COR-L47 (cell line): ENCODE measurements around the gene MAGEA11.
A peak's percentile ranks its signal among the peaks of the same experiment; 100 is the strongest.
"Not testable (repeated sequence)": the region's sequence is repeated elsewhere in the genome, so short reads cannot be mapped to it uniquely, and the experiment has no call there.

Source experiments
- DNase-seq: peaks from one replicate; lab custom pipeline; 2025; lab: John Stamatoyannopoulos, UW

MAGEA11 gene, protein sequence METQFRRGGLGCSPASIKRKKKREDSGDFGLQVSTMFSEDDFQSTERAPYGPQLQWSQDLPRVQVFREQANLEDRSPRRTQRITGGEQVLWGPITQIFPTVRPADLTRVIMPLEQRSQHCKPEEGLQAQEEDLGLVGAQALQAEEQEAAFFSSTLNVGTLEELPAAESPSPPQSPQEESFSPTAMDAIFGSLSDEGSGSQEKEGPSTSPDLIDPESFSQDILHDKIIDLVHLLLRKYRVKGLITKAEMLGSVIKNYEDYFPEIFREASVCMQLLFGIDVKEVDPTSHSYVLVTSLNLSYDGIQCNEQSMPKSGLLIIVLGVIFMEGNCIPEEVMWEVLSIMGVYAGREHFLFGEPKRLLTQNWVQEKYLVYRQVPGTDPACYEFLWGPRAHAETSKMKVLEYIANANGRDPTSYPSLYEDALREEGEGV

DNA sequence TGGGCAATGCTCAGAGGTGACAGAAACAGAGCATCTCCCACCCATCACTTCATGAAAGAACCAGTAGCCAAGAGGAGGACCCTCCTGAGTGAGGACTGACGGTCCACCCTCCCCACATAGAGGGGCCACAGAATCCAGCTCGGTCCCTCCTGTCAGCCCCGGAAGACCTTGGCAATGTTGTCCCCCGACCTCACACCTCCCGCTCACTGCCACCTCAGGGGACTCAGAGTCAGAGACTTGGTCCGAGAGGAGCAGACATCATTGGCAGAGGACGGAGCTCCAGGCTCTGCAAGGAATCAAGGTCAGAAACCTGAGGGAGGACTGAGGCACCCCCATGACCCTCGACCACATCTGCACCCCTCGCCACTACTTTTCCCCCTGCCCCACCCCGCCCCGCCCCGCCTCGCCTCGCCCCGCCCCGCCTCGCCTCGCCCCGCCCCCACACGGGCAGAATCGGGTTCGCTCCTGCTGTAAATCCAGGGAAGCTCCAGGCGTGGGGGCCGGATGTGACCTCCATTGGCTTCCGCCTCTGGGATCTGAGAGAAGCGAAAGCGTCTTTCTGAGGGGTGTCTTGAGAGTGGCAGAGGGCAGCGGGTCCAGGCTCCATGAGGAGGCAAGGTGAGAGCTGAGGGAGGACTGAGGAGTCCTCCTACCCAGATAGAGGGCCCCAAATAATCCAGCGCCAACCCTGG is at the start of gene MAGEA11:
TSS of gene MAGEA11 (plus strand) at position 516 of the 692 bp plus-strand sequence. CDS start 1,100 bp downstream, outside the sequence.
- DNase-seq, result peak; percentile 51

DNA sequence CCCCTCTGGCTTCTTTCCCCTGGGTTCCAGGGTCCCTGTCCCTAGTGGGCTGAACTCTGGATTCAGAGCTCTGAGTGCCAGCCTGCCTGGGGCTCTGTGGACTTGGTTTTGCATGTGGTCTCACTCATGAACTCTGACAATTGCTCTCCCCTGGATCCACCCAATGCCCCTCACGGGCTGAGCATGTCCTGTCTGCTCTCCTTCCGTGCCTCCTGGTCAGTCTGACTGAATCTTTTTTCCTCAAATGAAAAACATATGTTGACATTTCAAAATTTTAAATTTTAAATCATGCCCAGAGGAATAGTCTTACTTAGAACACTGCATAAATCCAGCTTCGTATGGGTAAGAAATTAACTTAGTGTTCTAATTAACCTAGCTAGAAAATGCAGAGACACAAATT is 36.8 kb upstream of the MAGEA11 start:
- DNase-seq, result not testable (repeated sequence)

DNA sequence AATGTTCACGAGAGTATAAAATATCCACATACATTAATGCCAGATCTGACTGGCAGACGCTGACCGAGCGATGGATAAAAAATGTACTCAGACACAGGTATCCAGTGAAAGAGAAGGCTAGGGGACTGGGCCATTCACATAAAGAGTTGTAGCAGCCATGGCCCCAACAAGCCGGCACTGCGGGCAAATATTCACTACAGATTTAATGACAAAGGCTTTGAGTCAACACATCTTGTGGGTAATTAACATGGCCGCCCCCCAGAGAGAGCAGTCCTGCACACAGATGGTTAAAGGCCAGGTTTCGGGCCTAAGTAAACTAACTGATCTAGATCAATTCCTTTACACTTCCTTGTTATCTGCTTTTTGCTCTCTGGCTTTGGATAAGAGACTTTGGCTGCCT is 36.3 kb upstream of the MAGEA11 start:
- not testable (repeated sequence) for DNase-seq

DNA sequence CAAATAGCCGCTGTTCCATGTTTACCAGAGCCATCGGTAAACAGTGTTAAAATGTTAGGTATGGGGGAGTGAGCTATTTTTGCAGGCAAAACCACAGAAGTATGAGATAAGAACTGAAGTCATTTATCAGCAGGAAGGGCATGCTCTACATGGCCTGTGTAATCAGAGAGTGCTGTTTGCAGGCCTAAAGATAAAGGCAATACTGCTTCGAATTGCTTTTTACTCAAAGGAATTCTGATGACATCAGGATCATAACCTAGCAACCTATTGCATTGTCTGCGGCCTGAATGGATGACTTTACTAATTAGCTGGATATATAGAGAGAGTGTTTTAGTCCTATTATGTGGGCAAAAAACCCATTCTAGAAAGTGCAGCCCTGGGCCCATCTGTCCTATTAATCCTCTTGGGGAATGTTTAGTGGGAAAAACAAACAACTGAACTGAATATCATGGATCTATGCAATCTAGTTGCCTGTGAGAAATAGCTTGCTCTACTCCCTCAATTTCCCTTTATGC is 32.6 kb upstream of the MAGEA11 start:
- not testable (repeated sequence) for DNase-seq

DNA sequence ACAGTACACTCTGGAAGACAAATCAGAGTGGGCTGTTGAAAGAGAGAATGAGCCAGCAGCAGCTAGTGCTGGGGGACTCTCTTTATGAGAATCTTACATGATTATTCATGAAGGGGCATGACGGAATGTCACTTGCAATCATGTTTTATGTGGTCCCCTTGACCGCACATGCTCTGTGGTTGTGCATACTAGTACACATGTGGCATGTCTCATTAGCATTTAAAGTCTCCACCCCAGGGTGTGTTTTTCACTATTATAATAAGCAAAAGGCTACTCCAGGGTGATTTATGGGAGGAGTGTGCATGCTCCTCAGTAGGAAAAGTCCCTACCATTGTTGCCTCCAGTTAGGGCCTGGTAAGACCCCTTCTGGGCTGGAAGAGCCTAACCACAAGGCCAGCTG is 30.7 kb upstream of the MAGEA11 start:
- no peak for DNase-seq

DNA sequence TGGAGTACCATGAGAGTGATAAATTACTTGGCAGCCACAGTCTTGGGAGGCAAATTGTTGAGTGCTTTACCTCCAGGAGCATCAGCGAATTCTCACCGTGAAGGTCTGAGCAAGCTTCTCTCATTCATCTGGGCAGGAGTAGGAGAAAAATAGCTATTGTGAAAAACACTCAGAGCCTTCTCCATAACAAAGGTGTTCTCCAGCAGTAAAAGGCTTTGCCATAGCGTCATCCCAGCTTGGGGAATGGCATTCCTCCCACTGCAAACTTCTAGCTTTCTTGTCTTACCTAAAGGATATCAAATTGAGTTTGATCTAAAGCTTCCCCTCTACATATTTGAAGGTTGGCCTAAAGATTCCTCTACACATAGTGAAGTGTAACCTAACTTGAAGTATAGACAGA is 29.8 kb upstream of the MAGEA11 start:
- no peak for DNase-seq

DNA sequence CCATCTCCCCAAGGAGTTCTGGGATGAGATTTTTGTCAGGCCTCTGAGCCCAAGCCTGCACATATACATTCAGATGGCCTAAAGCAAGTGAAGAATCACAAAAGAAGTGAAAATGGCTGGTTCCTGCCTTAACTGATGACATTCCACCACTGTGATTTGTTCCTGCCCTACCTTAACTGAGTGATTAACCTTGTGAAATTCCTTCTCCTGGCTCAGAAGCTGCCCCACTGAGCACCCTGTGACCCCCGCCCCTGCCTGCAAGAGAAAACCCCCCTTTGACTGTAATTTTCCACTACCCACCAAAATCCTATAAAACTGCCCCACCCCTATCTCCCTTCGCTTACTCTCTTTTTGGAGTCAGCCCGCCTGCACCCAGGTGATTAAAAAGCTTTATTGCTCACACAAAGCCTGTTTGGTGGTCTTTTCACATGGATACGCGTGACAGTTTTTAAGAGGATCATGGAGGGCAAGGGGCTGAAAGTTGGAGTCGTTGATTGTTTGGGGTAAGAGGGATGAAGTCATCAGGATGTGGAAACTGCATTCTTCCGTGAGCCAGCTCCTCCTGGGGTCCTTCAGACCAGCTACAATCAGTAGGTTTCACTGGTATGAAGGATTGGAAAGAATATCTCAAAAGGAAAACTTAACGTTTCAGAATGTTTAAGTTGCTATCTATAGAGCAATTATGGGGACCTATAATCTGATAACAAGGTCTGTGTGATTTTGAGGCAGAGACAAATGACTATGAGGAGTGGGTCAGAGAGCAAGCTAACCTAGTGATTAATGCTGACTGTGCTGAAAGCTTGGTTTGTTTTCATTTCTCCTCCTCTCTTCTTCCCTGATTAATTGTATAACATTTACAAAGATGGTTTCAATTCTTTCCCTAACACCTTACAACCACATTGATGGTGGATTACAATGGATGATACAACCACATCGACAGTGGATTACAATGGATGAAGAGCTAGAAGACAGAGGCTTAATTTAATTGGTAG is 28.6 kb upstream of the MAGEA11 start:
- DNase-seq, result peak; percentile 2

DNA sequence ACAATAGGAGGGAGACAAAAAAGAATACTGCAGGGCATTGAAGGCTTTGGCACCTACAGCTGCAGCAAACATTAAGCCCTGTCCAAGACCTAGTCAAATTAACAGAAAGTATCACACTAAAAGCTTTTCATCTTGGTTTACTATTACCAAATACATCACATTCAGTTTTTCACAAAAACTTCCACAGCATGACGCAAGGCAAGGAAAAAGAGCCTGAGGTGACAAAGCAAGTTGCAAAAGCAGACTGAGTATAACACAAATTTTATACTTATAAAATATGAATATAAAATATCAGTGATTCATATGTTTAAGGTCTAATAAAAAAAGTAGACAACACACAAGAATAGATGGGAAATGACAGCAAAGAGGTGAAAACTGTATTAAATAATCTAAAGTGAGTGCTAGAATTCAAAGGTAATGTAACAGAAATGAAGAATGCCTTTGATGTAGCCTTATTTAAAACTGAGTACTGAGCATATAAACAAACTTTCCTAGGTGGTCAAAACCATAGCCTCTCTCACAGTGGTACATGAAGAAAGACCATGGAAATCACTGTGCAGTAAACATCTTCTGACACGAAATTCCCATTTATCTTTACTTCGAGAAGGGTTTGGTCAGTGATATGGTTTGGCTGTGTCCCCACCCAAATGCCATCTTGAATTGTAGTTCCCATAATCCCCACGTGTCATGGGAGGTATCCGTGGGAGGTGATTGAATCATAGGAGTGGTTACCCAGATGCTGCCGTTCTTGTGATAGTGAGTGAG is 27.7 kb upstream of the MAGEA11 start:
- no peak for DNase-seq

DNA sequence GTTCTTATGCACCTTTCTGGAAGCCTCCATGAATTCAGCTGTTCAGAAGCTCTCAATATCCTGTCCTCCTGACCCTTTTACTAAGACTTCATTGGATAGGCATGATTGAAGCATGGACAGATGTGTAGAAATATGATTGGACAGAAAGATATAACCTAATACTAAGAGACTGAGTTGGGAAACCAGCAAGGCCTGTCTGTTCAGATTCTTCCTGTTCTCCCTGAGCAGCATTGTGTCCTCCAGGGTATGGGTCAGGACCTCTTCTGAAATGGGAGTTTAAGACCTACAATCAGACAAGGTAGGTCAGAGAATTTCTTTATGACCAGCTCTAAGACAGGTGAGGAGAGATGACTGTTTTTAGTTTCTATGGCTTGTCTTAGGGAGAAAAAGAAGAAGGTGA is 23.9 kb upstream of the MAGEA11 start:
- no peak for DNase-seq

DNA sequence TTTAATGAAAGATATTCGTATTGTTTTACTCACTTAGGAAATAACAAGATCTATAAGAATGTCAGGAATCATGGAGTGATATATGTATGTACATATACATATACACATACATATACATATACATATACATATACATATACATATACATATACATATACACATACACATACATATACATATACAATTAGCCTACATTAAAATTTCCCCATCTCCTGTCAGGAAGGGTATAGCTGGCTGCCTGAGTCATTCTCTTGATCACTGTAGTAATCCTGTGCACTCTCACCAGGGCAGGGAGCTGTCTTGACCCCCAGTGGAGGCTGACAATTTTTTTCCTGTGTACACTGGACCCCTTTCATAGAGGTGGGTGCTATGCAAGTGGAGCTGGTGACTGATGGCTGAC is 23.3 kb upstream of the MAGEA11 start:
- DNase-seq, result no peak

DNA sequence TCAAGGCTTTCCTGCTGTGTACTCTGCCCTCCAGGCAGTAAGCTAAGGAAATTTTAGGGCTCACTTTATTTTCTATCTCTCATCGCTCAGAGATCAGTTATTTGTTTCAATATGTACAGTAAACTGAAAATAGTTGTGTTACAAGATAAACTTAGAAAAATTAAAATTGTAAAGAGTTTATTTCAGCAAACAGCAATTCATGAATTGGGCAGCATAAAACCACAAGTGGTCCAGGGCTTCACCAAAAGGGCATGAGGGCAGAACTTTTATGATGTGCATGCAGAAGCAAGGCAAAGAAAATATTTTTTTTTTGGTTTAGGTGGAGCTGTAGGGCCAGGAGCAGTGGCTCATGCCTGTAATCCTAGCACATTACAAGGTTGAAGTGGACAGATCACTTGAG is 20.1 kb upstream of the MAGEA11 start:
- DNase-seq, result no peak

DNA sequence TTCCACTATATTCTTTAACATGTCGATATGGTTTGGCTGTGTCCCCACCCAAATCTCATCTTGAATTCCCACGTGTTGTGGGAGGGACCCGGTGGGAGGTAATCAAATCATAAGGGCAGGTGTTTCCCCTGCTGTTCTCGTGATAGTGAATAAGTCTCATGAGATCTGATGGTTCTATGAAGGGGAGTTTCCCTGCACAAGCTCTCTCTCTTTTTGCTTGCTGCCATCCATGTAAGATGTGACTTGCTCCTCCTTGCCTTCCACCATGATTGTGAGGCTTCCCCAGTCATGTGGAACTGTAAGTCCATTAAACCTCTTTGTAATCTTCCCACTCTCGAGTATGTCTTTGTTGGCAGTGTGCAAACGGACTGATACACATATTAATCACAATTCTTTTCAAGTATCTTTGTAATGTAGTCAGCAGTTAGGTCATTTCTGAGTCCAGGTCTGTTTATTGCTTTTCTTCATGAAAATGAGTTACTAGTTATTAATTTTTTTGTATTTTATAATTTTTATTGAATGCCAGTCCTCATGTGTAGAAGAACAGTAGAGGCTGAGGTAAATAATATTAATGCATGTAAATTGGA is 19.1 kb upstream of the MAGEA11 start:
- DNase-seq, result not testable (repeated sequence)

DNA sequence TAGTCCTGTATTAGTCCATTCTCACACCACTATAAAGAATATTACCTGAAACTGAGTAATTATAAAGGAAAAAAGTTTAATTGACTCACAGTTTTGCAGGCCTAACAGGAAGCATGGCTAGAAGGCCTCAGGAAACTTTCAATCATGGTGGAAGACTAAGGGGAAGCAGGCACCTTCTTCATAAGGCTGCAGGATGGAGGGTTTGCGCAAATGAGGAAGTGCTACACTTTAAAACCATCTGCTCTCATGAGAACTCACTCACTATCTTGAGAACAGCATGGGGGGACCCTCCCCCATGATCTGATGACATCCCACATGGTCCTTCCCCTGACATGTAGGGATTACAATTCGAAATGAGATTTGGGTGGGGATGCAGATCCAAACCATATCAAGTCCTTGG is 12.1 kb upstream of the MAGEA11 start:
- DNase-seq, result no peak

DNA sequence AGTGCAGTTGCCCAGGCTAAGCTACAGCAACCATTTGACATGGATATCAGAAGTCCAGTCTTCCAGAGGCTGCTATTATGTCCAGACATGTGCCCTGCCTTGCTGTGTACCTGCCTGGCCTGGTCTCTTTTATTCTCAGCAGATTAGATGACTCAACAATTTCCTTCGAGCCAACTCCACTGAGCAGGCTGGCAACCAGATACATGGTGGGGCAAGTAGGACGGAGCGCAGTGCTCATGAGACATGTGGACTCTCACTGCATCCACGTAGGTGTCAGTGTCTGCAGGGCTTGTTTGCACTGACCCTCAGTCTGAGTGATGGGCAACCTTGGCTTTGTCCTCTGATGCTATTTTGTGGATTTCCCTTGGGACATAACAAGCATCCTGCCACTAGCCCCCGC is 7.2 kb upstream of the MAGEA11 start:
- DNase-seq, result no peak

DNA sequence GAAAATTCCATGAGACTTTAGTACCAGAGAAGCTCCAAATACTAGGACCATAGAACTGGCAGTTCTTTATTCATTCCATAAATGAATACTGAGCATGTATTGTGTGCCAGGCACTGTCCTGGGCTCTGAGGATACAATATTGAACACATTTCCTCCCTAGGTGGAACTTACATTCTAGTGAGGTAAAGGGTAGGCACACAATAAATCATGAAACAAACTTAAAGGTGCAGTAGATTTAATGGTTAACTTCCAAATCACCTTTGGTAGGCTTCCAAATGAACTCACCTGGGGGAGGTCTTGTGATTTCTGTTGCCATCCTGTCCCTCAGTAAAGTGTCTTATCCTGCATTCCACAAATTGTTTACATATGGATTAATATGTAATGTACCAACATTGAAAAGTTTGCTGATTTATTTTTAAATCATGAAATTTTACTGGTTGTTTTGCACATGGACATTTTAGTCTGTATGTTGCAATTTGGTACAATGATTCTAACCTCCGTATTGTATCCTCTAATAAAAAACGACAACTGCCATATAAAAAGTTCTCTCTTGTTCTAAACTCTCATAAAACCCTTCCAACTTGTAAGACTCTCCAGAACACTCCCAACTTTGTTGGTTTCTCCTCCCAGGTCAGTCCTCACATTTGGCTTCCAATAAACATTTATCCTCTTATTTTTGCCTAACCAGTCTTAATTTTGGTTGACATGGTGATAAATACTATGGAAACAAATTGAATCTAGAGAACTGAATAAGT is 4.5 kb upstream of the MAGEA11 start:
- no peak for DNase-seq

DNA sequence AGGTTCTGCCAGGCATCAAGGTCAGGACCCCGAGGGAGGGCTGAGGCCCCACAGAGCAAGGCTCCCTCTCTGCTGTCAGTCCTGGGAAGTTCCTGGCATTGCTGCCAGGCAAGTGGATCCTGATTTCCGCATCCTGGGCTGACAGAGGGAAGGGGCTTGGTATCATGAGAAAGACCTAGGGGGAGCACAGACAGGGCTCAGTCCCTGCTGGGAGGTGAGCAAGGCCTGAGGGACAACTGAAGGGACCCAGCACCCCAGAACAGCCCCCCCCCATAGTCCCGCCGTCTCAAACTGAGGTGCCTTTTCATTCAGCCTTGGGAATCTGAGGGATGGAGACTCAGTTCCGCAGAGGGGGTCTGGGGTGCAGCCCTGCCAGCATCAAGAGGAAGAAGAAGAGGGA is 971 bp downstream of the MAGEA11 start:
- DNase-seq, result no peak

DNA sequence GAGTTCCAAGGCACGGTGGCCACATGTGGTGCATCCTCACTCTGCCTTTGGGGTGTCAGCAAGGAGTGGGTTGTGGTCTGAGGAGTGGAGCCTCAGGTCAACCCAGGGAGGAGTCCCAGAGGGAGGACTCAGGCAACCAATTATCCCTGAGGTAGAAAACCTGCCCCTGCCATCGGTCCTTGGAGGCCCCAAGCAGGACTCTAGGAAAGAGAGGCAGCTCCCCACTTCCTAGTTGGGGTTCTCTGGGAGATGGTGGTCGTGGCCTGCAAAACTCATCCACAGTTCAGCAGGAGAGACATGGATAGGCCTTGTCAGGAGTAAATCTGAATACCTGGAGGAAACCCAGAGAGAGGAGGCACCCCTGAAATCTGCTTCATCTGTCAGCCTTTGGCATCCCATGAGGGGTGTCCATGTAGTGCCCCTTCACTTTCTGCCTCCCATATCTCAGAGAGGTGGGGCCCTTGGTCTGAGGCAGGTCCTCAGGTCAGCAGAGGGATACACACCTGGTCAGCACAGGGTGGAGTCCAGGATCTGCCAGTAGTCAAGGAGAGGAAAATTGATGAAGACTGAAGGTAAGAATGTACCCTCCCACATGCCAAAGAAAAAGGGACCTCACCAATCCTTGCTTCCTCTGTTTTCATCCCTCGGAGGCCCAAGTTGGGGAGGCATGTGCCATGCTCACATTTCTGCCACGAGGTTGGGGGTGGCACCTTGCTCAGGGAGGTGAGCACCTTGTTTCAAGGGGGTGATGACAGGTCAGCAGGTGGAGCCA is 1.6 kb downstream of the MAGEA11 start:
- DNase-seq, result no peak

DNA sequence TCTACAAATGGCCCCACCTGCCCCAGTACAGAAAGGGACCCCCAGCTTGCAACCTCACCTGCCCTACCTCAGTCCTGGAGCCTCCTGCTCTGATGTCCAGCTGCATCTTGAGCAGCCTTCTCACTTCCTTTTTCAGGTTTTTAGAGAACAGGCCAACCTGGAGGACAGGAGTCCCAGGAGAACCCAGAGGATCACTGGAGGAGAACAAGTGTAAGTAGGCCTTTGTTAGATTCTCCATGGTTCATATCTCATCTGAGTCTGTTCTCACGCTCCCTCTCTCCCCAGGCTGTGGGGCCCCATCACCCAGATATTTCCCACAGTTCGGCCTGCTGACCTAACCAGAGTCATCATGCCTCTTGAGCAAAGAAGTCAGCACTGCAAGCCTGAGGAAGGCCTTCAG is 3.6 kb downstream of the MAGEA11 start:
- DNase-seq, result no peak

DNA sequence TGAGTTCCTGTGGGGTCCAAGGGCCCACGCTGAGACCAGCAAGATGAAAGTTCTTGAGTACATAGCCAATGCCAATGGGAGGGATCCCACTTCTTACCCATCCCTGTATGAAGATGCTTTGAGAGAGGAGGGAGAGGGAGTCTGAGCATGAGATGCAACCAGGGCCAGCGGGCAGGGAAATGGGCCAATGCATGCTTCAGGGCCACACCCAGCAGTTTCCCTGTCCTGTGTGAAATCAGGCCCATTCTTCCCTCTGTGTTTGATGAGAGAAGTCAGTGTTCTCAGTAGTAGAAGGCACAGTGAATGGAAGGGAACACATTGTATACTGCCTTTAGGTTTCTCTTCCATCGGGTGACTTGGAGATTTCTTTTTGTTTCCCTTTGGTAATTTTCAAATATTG is 4.8 kb downstream of the MAGEA11 start:
- DNase-seq, result no peak
